Parathyroid adenoma (tissue), 2 donors: Measurements from ENCODE around the gene PLEK.
"Not testable (repeated sequence)": the region's sequence is repeated elsewhere in the genome, so short reads cannot be mapped to it uniquely, and the experiment has no call there.

Experiments used
- H2AFZ ChIP-seq: fragments of 300-600 bp; sonication (generic); one replicate; pipeline ENCODE4 v1.7.0; 2017; ENCODE audit warnings: antibody characterized with exemption, mild to moderate bottlenecking
- H3K27ac ChIP-seq: fragments of 300-600 bp; sonication (generic); one replicate; pipeline ENCODE4 v1.7.0; 2017
- H3K27me3 ChIP-seq: fragments of 300-600 bp; sonication (generic); one replicate; pipeline ENCODE4 v1.7.0; 2017; ENCODE audit warnings: low read length; ENCODE audit not compliant: control insufficient read depth, insufficient read depth
- H3K36me3 ChIP-seq: fragments of 300-600 bp; sonication (generic); one replicate; pipeline ENCODE4 v1.7.0; 2017; ENCODE audit warnings: low read length; ENCODE audit not compliant: control insufficient read depth, insufficient read depth
- H3K4me1 ChIP-seq: fragments of 300-600 bp; sonication (generic); one replicate; pipeline ENCODE4 v1.7.0; 2017; ENCODE audit warnings: control low read depth
- H3K4me2 ChIP-seq: fragments of 300-600 bp; sonication (generic); one replicate; pipeline ENCODE4 v1.7.0; 2017; ENCODE audit warnings: low read length
- H3K4me3 ChIP-seq: fragments of 300-600 bp; sonication (generic); one replicate; pipeline ENCODE4 v1.7.0; 2017; ENCODE audit warnings: low read depth, low read length
- H3K79me2 ChIP-seq: fragments of 300-600 bp; sonication (generic); one replicate; pipeline ENCODE4 v1.7.0; 2017; ENCODE audit warnings: control low read depth
- H3K9ac ChIP-seq: fragments of 300-600 bp; sonication (generic); one replicate; pipeline ENCODE4 v1.7.0; 2017; ENCODE audit warnings: mild to moderate bottlenecking
- H3K9me3 ChIP-seq: fragments of 300-600 bp; sonication (generic); one replicate; pipeline ENCODE4 v1.7.0; 2017; ENCODE audit warnings: low read length; ENCODE audit not compliant: control insufficient read depth
- CTCF ChIP-seq: fragments of 300-600 bp; sonication (generic); IDR thresholded peaks from one replicate; pipeline ENCODE4 v1.7.0; 2017; ENCODE audit warnings: antibody characterized with exemption, mild to moderate bottlenecking
- donor health status: primary hyperparathyroidism.

The PLEK gene

GRCh38 chr2:68390114-68390513 is 25.0 kb downstream of the PLEK start:
- Histone ChIP-seq H2AFZ (no peak overlapping the region), H3K9ac (no peak overlapping the region), H3K4me1 (no peaks in the 10 kb centered on the region), H3K36me3 (no peaks in the 10 kb centered on the region), H3K27ac (no peak overlapping the region), H3K79me2 (no peaks in the 10 kb centered on the region), H3K27me3 (no peaks in the 10 kb centered on the region), H3K4me2 (no peak overlapping the region), H3K9me3 (no peaks in the 10 kb centered on the region), H3K4me3 (no peak overlapping the region)
- no peak for TF ChIP-seq CTCF

GRCh38 chr2:68390586-68390985 is 25.5 kb downstream of the PLEK start:
- H3K79me2 ChIP-seq, result no peaks in the 10 kb centered on the region
- no peaks in the 10 kb centered on the region for H3K9me3 ChIP-seq
- TF ChIP-seq CTCF, result no peak
- H3K4me1 ChIP-seq, result no peaks in the 10 kb centered on the region
- H3K9ac ChIP-seq, result no peak overlapping the region
- no peaks in the 10 kb centered on the region for H3K36me3 ChIP-seq
- no peak overlapping the region for H3K4me2 ChIP-seq
- no peaks in the 10 kb centered on the region for H3K27me3 ChIP-seq
- no peak overlapping the region for H3K4me3 ChIP-seq
- no peak overlapping the region for H2AFZ ChIP-seq
- no peak overlapping the region for H3K27ac ChIP-seq

GRCh38 chr2:68391099-68391498 is 26.0 kb downstream of the PLEK start:
- Histone ChIP-seq H3K27ac (no peak overlapping the region), H3K4me3 (no peak overlapping the region), H3K27me3 (no peaks in the 10 kb centered on the region), H3K9ac (no peak overlapping the region), H2AFZ (no peak overlapping the region), H3K4me1 (no peaks in the 10 kb centered on the region), H3K36me3 (no peaks in the 10 kb centered on the region), H3K79me2 (no peaks in the 10 kb centered on the region), H3K9me3 (no peaks in the 10 kb centered on the region), H3K4me2 (no peak overlapping the region)
- TF ChIP-seq CTCF, result no peak

- Histone ChIP-seq H3K4me1 (no peaks in the 10 kb centered on the region), H3K27ac (no peak overlapping the region), H3K9me3 (no peaks in the 10 kb centered on the region), H3K4me3 (no peak overlapping the region), H2AFZ (no peak overlapping the region), H3K79me2 (no peaks in the 10 kb centered on the region), H3K9ac (no peak overlapping the region), H3K36me3 (no peaks in the 10 kb centered on the region), H3K4me2 (no peak overlapping the region), H3K27me3 (no peaks in the 10 kb centered on the region)
- no peak for TF ChIP-seq CTCF
Observed at GRCh38 chr2:68391869-68392268, 26.8 kb downstream of the PLEK start.

- Histone ChIP-seq H3K4me2 (no peak overlapping the region), H3K27ac (no peak overlapping the region), H3K4me3 (no peak overlapping the region), H3K4me1 (no peaks in the 10 kb centered on the region), H3K79me2 (no peaks in the 10 kb centered on the region), H3K27me3 (no peaks in the 10 kb centered on the region), H3K9me3 (no peaks in the 10 kb centered on the region), H3K36me3 (no peaks in the 10 kb centered on the region), H3K9ac (no peak overlapping the region), H2AFZ (no peak overlapping the region)
- no peak for TF ChIP-seq CTCF
Observed at GRCh38 chr2:68396093-68396492, 31.0 kb downstream of the PLEK start.

GRCh38 chr2:68397704-68398263 is 32.7 kb downstream of the PLEK start:
- H3K9ac ChIP-seq, H3K79me2 ChIP-seq, H3K9me3 ChIP-seq, H3K4me3 ChIP-seq, H3K36me3 ChIP-seq, H3K27ac ChIP-seq, H3K4me1 ChIP-seq, H2AFZ ChIP-seq, H3K27me3 ChIP-seq, H3K4me2 ChIP-seq: not testable (repeated sequence)
